ENCODE measurements around the gene UGT2B10. TPM values are rescaled to one million over a fixed set of nuclear protein-coding genes. Genes with fewer than 3 reads are reported as not detected.

UGT2B10 gene
- total RNA-seq, 1 experiment from 2014 or later: not detected

Other genes starting within 250 kb of the UGT2B10 start
- 0.08 TPM in 1 of 2 replicates, not detected in the other for gene UGT2B17, start 239.7 kb upstream of the UGT2B10 start, total RNA-seq (2014; rRNA removed; shearing (Covaris generic))
- gene UGT2B15, start 145.3 kb upstream of the UGT2B10 start, total RNA-seq (2014; rRNA removed; shearing (Covaris generic)): not detected in 2 replicates
- gene UGT2A3, start 135.8 kb downstream of the UGT2B10 start, total RNA-seq (2014; rRNA removed; shearing (Covaris generic)): not detected in 2 replicates

All from SJSA1 (cell line).